Activated T-cell treated with anti-CD3 and anti-CD28 coated beads, Interleukin-2, amount 50 U/mL, for 72 hours (primary cell): Measurements from ENCODE around the gene REEP6. TPM values are rescaled to one million over a fixed set of nuclear protein-coding genes. Genes with fewer than 3 reads are reported as not detected.
"Not testable (repeated sequence)": the region's sequence is repeated elsewhere in the genome, so short reads cannot be mapped to it uniquely, and the experiment has no call there.

Experiments used
- ATAC-seq, 2 donors: fragments of 150-1000 bp; cut with Tn5 transposase; replicated peaks in 1 of 2; 2 replicates each; pipeline ENCODE4 v1.10.0; 2021; ENCODE audit warnings: moderate library complexity in 2 of 2, mild to moderate bottlenecking in 1 of 2
- DNase-seq, 2 donors: peaks; one replicate each; pipeline ENCODE4 v3.0.0; 2021 to 2022; ENCODE audit warnings: mixed read lengths in 1 of 2
- H3K27ac Mint-ChIP-seq: one replicate; pipeline ENCODE4 v1.8.0; 2022; ENCODE audit warnings: mild to moderate bottlenecking, moderate library complexity, mixed read lengths
- H3K27me3 Mint-ChIP-seq: one replicate; pipeline ENCODE4 v1.8.0; 2022; ENCODE audit warnings: low read depth, mixed read lengths
- H3K36me3 Mint-ChIP-seq, 2 donors: one replicate each; pipeline ENCODE4 v1.8.0; 2022; ENCODE audit warnings: mixed read lengths in 2 of 2, mild to moderate bottlenecking in 1 of 2; ENCODE audit not compliant: insufficient read depth in 2 of 2
- H3K4me1 Mint-ChIP-seq: one replicate; pipeline ENCODE4 v1.8.0; 2022; ENCODE audit warnings: low read depth, mixed read lengths
- H3K4me3 Mint-ChIP-seq, 2 donors: one replicate each; pipeline ENCODE4 v1.8.0; 2022; ENCODE audit warnings: mild to moderate bottlenecking in 2 of 2, mixed read lengths in 2 of 2, moderate library complexity in 2 of 2
- H3K9me3 Mint-ChIP-seq, 2 donors: one replicate each; pipeline ENCODE4 v1.8.0; 2022; ENCODE audit warnings: mixed read lengths in 2 of 2
- total RNA-seq, 2 donors: library from RNA; stranded (reverse); gene quantifications; one replicate each; pipeline ENCODE4 v1.2.3, GENCODE V29; 2022

Gene REEP6
- total RNA-seq, 2 donors from 2014 or later, result 1.7 to 3.8 TPM

- Mint-ChIP-seq H3K36me3 (no peaks in the 10 kb centered on the region), H3K27ac (no peak overlapping the region), H3K4me1 (peaks cover 13% of the 10 kb centered on the region), H3K4me3 (no peak overlapping the region), H3K9me3 (no peaks in the 10 kb centered on the region), H3K27me3 (peaks cover 12% of the 10 kb centered on the region)
- DNase-seq, result no peak
- ATAC-seq, result no peak
Measured at GRCh38 chr19:1494115-1494815, 3.3 kb downstream of the REEP6 start.

DNA sequence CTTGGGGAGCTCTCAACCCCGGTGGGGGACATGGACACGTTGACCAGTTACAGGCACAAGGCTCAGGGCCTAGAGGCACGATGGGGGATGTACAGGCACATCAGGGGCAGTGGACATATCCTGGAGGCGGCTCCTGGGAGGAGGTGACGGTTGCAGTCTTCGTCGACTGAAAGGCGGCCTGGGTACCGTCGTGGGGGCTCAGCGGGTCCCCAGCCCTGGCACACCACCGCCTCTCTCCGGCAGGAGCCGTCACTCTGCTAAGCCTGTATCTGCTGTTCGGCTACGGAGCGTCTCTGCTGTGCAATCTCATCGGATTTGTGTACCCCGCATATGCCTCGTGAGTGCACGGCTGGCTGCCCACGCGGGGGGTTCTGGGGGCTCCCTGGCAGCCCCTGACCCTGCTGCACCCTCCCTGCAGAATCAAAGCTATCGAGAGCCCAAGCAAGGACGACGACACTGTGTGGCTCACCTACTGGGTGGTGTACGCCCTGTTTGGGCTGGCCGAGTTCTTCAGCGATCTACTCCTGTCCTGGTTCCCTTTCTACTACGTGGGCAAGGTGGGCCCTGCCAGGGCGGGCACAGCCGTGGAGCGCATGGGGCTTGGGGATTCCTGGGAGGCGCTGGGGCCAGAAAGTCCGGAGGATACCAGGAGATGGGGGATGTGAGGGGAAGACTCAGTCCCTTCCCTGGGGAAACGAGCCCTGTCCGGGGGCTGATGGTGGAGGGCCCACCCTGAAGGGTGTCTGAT, 4.2 kb downstream of the REEP6 start:
- H3K27ac Mint-ChIP-seq, result no peak overlapping the region
- no peak overlapping the region for H3K4me3 Mint-ChIP-seq
- H3K36me3 Mint-ChIP-seq, result no peaks in the 10 kb centered on the region
- peaks cover 7% of the 10 kb centered on the region for H3K4me1 Mint-ChIP-seq
- no peaks in the 10 kb centered on the region for H3K9me3 Mint-ChIP-seq
- no peak for DNase-seq
- no peak for ATAC-seq
- H3K27me3 Mint-ChIP-seq, result peaks cover 12% of the 10 kb centered on the region

DNA sequence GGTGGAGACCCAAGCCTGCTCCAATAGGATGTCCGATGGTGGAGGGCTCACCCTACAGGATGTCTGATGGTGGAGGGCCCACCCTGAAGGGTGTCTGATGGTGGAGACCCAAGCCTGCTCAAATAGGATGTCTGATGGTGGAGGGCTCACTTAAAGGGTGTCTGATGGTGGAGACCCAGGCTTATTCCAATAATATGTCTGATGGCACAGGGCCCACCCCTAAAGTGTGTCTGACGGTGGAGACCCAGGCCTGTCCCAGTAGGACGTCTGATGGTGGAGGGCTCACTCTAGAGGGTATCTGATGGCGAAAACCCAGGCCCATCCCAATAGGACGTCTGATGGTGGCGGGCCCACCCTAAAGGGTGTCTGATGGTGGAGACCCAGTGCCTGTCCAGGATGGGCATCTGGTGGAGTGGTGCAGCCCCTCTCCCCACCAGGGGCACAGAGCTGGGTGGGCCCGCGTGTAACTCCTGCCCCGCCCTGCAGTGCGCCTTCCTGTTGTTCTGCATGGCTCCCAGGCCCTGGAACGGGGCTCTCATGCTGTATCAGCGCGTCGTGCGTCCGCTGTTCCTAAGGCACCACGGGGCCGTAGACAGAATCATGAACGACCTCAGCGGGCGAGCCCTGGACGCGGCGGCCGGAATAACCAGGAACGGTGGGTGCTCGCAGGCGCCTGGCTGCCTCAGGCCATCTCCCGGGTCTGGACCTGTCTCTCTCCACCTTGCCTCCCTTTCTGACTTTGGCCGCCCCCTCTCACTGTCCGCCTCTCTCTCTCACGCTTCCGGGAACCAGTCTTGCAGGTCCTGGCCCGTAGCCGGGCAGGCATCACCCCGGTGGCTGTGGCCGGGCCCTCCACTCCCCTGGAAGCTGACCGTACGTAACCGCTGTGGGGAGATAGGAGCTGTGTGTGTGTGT, 5.1 kb downstream of the REEP6 start:
- DNase-seq, result no peak
- H3K27me3 Mint-ChIP-seq, result peaks cover 12% of the 10 kb centered on the region
- peaks cover 7% of the 10 kb centered on the region for H3K4me1 Mint-ChIP-seq
- H3K4me3 Mint-ChIP-seq, result no peak overlapping the region
- no peak overlapping the region for H3K27ac Mint-ChIP-seq
- no peaks in the 10 kb centered on the region for H3K9me3 Mint-ChIP-seq
- no peak for ATAC-seq
- no peaks in the 10 kb centered on the region for H3K36me3 Mint-ChIP-seq

DNA sequence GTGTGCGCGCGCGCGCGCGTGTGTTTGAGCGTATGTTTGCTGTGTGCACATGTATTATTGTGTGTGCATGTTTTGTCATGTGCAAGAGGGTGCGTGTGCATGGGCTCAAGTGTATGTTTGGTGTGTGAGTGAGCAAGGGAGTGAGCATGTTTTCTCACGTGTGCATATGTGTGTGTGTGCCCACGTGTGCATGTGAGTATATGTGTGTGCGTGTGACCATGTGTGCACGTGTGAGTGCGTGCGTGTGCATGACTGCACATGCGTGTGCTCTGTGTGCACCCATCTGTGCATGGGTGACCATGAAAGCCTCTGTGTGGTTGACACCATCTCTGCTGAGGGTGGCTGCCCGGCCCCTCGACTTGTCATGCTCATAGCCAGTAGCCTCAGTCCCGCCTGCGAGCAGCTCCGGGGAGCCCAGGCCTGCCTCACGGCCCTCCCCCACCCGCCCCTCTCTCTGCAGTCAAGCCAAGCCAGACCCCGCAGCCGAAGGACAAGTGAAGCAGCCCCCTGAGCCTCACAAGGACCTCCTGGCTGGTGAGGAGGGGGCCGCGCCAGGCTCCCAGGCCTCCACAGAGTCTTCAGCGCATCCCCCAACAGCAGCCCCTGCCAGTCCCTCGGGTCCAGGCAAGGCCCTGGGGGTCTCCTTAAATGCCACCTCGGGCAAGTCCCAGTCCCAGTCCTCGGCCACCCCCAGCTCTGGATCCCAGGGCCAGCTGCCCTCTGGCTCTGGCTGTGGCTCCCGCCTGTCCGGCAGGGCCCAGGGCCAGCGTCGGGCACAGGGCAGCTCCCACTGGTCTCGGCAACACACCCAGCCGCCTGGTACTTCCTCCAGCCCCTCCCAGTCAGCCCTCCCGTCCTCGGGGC, 6.0 kb downstream of the REEP6 start:
- ATAC-seq (no peak), DNase-seq (no peak)
- Mint-ChIP-seq H3K36me3 (no peaks in the 10 kb centered on the region), H3K4me1 (peaks cover 2% of the 10 kb centered on the region), H3K9me3 (no peaks in the 10 kb centered on the region), H3K27ac (no peak overlapping the region), H3K27me3 (peaks cover 8% of the 10 kb centered on the region), H3K4me3 (no peak overlapping the region)

DNA sequence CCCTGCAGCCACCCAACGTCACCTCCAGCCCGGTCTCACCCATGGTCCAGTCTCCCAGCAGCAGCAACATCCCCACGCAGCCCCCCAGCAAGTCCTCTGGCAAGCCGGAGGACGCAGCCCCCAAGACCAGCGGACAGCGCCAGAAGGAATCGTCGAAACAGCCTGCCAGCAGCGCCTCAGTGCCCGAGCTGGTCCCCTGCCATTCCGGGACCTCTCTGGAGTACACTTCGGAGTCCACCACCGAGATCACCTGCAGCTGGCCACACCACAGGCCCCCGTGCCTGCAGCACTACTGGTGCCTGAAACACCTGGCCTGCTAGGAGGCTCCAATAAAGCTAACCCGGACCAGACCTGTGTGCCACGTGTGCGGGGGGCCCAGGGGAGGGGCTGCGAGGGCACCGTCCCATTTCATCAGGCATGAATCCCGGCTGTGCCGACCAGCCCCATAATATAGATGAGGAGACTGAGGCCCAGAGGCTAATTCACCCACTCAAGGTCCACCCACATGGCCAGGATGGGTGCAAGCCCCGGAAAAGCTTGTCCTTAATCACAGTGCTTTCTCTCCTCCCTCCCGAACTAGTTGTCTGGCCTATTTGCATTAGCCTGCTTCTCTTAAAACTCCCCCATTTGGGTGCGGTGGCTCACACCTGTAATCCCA, 6.7 kb downstream of the REEP6 start:
- H3K27ac Mint-ChIP-seq, result no peak overlapping the region
- no peaks in the 10 kb centered on the region for H3K36me3 Mint-ChIP-seq
- DNase-seq (no peak), ATAC-seq (no peak)
- no peaks in the 10 kb centered on the region for H3K9me3 Mint-ChIP-seq
- peaks cover 3% of the 10 kb centered on the region for H3K27me3 Mint-ChIP-seq
- H3K4me1 Mint-ChIP-seq, result peaks cover 2% of the 10 kb centered on the region
- H3K4me3 Mint-ChIP-seq, result no peak overlapping the region

GRCh38 chr19:1499231-1499630, 8.2 kb downstream of the REEP6 start:
- H3K36me3 Mint-ChIP-seq, ATAC-seq, H3K27ac Mint-ChIP-seq: not testable (repeated sequence)

GRCh38 chr19:1501200-1501595, 10.2 kb downstream of the REEP6 start:
- H3K9me3 Mint-ChIP-seq, result no peaks in the 10 kb centered on the region
- H3K4me1 Mint-ChIP-seq, result peaks cover 7% of the 10 kb centered on the region
- H3K36me3 Mint-ChIP-seq, result no peaks in the 10 kb centered on the region
- H3K27me3 Mint-ChIP-seq, result peaks cover 7% of the 10 kb centered on the region
- DNase-seq (no peak), ATAC-seq (no peak)
- H3K27ac Mint-ChIP-seq, result no peak overlapping the region
- H3K4me3 Mint-ChIP-seq, result no peak overlapping the region

More at GRCh38 chr19:1499231-1499630, 8.2 kb downstream of the REEP6 start:
- not testable (repeated sequence) for H3K4me1 Mint-ChIP-seq, DNase-seq, H3K27me3 Mint-ChIP-seq, H3K9me3 Mint-ChIP-seq, H3K4me3 Mint-ChIP-seq

GRCh38 chr19:1502433-1503088, 11.6 kb downstream of the REEP6 start:
- Mint-ChIP-seq H3K9me3 (no peaks in the 10 kb centered on the region), H3K4me1 (peaks cover 10% of the 10 kb centered on the region), H3K27me3 (peaks cover 7% of the 10 kb centered on the region), H3K36me3 (no peaks in the 10 kb centered on the region), H3K27ac (no peak overlapping the region), H3K4me3 (peak overlapping the region; percentile 50 to 57)
- DNase-seq (no peak), ATAC-seq (no peak)

GRCh38 chr19:1503089-1503924, 12.3 kb downstream of the REEP6 start:
- no peaks in the 10 kb centered on the region for H3K36me3 Mint-ChIP-seq
- ATAC-seq, result peak; percentile 43 to 48
- peaks cover 15% of the 10 kb centered on the region for H3K4me1 Mint-ChIP-seq
- no peaks in the 10 kb centered on the region for H3K9me3 Mint-ChIP-seq
- peaks cover 7% of the 10 kb centered on the region for H3K27me3 Mint-ChIP-seq
- no peak overlapping the region for H3K27ac Mint-ChIP-seq
- peak overlapping the region; percentile 55 to 57 for H3K4me3 Mint-ChIP-seq
- DNase-seq, result peak; percentile 79 to 84

GRCh38 chr19:1503925-1504773, 13.2 kb downstream of the REEP6 start:
- Mint-ChIP-seq H3K27me3 (peaks cover 7% of the 10 kb centered on the region), H3K4me3 (peak overlapping the region in 1 of 2 donors; percentile 37), H3K9me3 (no peaks in the 10 kb centered on the region), H3K4me1 (peaks cover 20% of the 10 kb centered on the region), H3K27ac (no peak overlapping the region), H3K36me3 (no peaks in the 10 kb centered on the region)
- DNase-seq, result no peak
- no peak for ATAC-seq
